Ramos (cell line): Measurements from ENCODE around the gene CERS2.
"Not testable (repeated sequence)": the region's sequence is repeated elsewhere in the genome, so short reads cannot be mapped to it uniquely, and the experiment has no call there.

ENCODE experiments used
- in situ Hi-C: fragments of 300-500 bp; cut with MboI; formaldehyde crosslinking; loops from one replicate; pipeline ENCODE4 v1.14.3; 2022; ENCODE audit warnings: low sequenced_read_pairs; ENCODE audit not compliant: unreplicated experiment

CERS2 gene

DNA sequence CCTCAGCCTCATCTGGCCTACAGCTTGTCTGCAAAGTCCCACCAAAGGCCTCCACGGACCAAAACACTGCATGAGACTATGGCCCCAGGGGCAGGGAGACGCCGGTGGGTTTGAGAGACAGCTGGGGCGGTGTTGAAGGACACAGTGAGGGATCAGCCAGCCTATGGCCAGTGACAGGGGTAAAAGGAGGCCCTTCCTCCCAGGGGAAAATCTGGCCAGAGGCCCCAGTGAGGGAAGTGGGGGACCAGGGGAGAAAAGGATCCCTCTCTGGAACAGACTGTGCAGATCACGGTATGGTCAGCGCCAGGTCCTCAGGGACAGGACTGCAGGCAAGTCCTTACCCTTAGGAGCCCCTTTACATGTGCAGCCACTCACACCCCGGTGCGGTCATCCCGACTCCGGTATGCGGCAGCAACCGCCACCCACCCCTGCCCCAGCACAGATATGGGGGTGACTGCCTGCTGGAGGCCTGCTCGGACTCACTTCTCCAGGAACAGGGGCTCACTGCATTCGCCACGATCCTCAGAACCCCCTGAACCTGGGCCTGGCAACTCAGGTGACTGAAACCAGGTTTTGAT lies 1.3 kb downstream of the CERS2 start:
- in situ Hi-C loops: no loop called here

- in situ Hi-C loops: no loop called here
Observed at GRCh38 chr1:150972417-150972940, 2.2 kb downstream of the CERS2 start.

DNA sequence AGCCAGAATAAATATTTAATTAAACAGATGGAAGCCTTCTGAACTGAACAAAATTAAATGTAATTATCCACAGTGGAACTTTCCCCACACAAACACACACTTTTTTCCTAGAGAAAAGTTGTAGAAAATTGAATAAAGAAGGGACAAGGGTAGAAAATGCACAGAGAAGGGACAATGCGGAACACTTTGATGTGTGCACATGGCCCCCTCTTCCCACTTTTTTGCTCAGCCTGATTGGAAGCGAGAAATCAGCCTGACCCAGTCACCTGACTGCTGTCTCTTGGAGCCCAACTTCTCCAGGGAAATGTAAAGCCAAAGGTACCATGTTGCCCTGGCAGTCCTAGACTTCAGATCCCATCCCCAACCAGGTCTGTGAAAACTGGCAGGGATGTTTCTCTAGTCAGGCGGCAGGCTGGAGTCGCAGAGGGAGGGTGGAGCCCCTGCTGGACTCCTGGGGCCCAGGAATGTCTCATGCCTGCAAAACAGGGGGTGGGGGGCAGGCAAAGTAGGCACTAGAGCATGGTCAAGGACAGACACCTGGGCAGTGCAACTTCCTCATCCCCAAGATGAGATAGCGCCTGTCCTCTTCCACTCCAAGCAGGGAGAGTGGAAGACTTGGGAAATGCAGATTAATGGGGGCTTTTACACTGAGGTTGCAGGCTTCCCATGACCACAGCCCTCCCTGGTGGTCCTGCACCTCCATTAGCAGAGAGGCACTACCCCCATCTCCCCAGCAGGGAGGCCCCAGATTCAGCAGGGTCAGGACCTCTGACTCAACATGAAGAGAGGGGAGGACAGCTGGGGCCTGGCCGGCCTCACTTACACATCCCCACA lies 2.8 kb downstream of the CERS2 start:
- in situ Hi-C loops: no loop called here

DNA sequence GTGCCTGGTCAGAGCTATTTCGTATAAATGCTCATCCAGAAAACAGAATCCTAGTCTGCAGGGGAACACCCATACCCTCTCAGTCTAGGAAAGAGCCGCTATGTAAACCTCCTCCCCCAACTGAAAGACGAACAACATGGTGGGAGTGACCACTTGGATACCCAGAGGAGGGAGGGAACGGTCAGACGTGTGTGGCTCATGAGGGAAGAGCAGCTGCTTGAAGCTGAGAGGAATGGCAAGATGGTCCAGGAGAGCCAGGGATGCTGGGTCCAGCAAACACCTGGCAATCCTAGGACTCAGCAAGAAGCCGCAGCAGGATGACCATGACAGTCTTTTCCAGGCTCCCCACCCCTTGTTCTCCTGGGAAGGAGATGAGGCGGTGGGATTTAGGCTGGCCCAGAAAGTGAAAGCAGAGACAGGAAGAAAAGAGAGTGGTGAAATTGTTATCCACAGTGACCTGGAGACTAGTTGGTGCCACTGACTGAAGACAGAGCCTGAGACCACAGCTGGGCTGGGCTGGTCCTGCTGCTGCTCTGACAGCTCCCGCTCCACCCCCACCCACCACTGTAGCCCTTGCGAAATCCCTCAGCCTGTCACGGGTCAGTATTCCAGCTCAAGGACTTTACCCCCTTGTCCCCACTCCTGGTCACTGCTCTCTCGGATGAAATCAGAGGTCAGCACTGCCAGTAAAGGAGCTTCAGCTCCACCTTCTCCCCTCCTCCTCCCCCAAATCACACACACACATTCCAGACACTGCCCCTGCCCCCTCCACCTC lies 3.6 kb downstream of the CERS2 start:
- in situ Hi-C loops: no loop called here

GRCh38 chr1:150969626-150970025 lies 5.0 kb downstream of the CERS2 start:
- in situ Hi-C loops: no loop called here

- in situ Hi-C loops: no loop called here
Observed at GRCh38 chr1:150968491-150968890, 6.1 kb downstream of the CERS2 start.

- in situ Hi-C loops: no loop called here
Observed at GRCh38 chr1:150967936-150968335, 6.7 kb downstream of the CERS2 start.

DNA sequence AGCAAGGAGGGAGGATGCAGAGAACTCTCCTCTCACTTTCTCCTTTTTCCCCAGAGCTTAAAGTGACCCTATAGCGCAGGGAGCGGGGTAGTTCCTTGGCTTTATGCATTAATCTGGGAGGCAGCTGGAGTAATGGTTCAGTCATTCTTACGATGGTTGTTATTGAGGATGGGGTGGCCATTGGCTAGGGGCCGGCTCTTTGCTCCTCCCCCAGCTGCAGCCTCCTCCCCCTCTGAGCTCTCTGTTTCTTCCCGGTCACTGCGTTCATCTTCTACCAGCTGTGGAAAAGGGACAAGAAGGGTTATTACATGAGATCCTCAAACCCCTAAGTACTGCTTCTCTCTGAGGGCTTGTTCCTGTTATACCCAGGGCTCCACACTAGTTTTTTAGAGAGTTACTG lies 8.6 kb downstream of the CERS2 start:
- in situ Hi-C loops: no loop called here

- in situ Hi-C loops: no loop called here
Observed at GRCh38 chr1:150965605-150966004, 9.0 kb downstream of the CERS2 start.

GRCh38 chr1:150964164-150964489 lies 10.5 kb downstream of the CERS2 start:
- in situ Hi-C loops: no loop called here

DNA sequence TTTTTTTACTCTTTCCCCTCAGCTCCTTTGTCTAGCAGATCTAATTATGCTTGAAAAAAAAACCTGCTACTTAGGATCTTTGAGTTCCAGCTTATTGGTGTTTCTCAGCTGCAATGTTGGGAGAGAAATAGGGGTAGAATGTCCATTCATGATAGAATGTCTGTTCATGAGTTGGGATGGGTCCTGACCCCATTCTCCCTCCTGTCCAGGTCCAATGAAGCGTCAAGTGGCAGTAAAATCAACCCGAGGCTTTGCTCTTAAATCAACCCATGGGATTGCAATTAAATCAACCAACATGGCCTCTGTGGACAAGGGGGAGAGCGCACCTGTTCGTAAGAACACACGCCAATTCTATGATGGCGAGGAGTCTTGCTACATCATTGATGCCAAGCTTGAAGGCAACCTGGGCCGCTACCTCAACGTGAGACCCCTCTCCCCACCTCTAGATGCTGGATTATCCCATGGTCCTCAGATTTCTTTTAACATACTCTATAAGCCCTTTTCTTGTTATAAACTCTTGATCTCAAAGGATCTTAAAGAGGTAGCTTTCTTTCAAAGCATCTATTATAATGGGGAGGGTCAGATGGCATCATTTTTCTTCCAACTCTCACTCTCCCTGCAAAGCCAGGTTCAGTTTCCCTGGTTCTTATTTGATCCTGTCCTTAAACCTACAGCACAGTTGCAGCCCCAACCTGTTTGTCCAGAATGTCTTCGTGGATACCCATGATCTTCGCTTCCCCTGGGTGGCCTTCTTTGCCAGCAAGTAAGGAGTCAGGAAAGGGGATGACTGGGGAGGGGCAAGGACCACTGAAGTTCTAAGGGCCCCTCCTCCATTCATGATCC lies 11.1 kb downstream of the CERS2 start:
- in situ Hi-C loops: no loop called here

- in situ Hi-C loops: no loop called here
Observed at GRCh38 chr1:150961756-150962155, 12.9 kb downstream of the CERS2 start.

- in situ Hi-C loops: no loop called here
Observed at GRCh38 chr1:150960646-150961045, 14.0 kb downstream of the CERS2 start.

GRCh38 chr1:150957666-150958065 lies 17.0 kb downstream of the CERS2 start:
- in situ Hi-C loops: no loop called here

GRCh38 chr1:150955280-150955679 lies 19.4 kb downstream of the CERS2 start:
- in situ Hi-C loops: no loop called here

DNA sequence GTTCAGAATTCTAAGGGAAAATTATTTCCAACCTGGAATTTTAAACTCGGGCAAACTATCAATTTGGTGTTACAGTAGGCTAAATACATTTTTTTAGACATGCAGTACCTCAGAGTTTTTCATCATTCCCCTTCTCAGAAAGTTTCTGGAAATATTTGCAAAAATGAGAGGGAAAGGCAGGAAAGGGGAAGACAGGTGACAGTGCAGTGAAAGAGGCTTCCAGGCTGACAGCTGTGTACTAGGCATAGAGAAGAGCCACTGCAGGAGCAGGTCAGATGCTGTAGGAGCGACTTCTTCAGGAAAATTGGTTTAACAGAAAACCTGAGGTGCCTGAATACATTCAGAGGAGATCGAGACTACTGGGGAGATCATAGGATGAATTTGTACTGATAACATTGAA lies 19.9 kb downstream of the CERS2 start:
- in situ Hi-C loops: no loop called here

GRCh38 chr1:150944856-150945255 lies 29.8 kb downstream of the CERS2 start:
- in situ Hi-C loops: no loop called here

DNA sequence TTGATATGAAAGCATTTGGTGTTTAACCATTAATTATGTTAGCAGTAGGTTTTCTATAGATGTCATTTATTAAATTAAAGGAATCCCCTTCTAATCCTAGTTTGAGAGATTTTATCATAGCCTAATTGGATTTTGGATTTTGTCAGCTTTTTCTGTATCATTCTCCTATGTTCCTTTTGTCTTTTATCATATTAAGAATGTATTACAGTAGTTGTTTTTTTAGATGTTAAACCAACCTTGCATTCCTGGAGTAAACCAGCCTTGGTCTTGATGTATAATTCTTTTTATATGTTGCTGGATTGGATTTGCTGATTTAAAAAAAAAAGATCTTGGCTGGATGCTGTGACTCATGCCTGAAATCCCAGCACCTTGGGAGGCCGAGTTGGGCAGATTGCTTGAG lies 42.9 kb downstream of the CERS2 start:
- in situ Hi-C loops: no loop called here

DNA sequence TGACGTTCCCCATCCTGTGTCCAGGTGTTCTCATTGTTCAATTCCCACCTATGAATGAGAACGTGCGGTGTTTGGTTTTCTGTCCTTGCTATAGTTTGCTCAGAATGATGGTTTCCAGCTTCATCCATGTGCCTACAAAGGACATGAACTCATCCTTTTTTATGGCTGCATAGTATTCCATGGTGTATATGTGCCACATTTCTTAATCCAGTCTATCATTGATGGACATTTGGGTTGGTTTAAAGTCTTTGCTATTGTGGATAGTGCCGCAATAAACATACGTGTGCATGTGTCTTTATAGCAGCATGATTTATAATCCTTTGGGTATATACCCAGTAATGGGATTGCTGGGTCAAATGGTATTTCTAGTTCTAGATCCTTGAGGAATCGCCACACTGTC lies 45.9 kb downstream of the CERS2 start:
- in situ Hi-C loops: not testable (repeated sequence)

GRCh38 chr1:150928286-150928685 lies 46.3 kb downstream of the CERS2 start:
- in situ Hi-C loops: no loop called here
